Caco-2 (cell line): Measurements from ENCODE around the gene ALG14. TPM values are rescaled to one million over a fixed set of nuclear protein-coding genes. Genes with fewer than 3 reads are reported as not detected.

Experiments
- BruUV-seq: library from RNA; stranded (reverse); fragments of 400-500 nt; replicated peaks from 2 replicates; lab custom pipeline; 2021; lab: Mats Ljungman, UMichigan
- CTCF ChIA-PET: fragments of 300-600 bp; sonication (Branson Sonifier 250); formaldehyde crosslinking; loops from one replicate; lab custom pipeline; 2022; ENCODE audit warnings: antibody characterized with exemption; lab: Charles Lee
- POLR2A ChIA-PET: fragments of 300-600 bp; sonication (Branson Sonifier 250); formaldehyde crosslinking; loops from one replicate; lab custom pipeline; 2022; ENCODE audit warnings: antibody characterized with exemption; lab: Charles Lee
- DNase-seq, 2 experiments: peaks; one replicate each; pipeline versions ENCODE4 v3.0.0 to v3.0.0-alpha.2; 2020 to 2022
- H3K27me3 ChIP-seq: replicated peaks from 2 replicates; pipeline ENCODE4 v1.6.0; 2011; ENCODE audit warnings: low read length; ENCODE audit not compliant: control insufficient read depth, insufficient read depth
- H3K36me3 ChIP-seq: 2 replicates; pipeline ENCODE4 v1.5.1; 2011; ENCODE audit warnings: low read length; ENCODE audit not compliant: control insufficient read depth, insufficient read depth
- H3K4me1 ChIP-seq: fragments of 250-450 bp; sonication (Bioruptor Pico); 2 replicates; pipeline ENCODE4 v1.5.1; 2020; ENCODE audit warnings: mild to moderate bottlenecking
- H3K4me3 ChIP-seq: 2 replicates; pipeline ENCODE4 v1.5.1; 2011; ENCODE audit warnings: low read depth, mild to moderate bottlenecking, control low read depth, low read length
- H3K9me3 ChIP-seq: fragments of 250-450 bp; sonication (Bioruptor Pico); 2 replicates; pipeline ENCODE4 v1.5.1; 2020; ENCODE audit warnings: mild to moderate bottlenecking, moderate library complexity
- H3K27ac Mint-ChIP-seq: one replicate; pipeline ENCODE4 v1.8.0; 2022; ENCODE audit warnings: mixed read lengths; ENCODE audit not compliant: unreplicated experiment
- H3K27me3 Mint-ChIP-seq: one replicate; pipeline ENCODE4 v1.8.0; 2022; ENCODE audit warnings: mixed read lengths; ENCODE audit not compliant: insufficient read depth, unreplicated experiment
- H3K36me3 Mint-ChIP-seq: one replicate; pipeline ENCODE4 v1.8.0; 2022; ENCODE audit warnings: mild to moderate bottlenecking, mixed read lengths; ENCODE audit not compliant: insufficient read depth, unreplicated experiment
- H3K4me1 Mint-ChIP-seq: one replicate; pipeline ENCODE4 v1.8.0; 2022; ENCODE audit warnings: low read depth, mixed read lengths; ENCODE audit not compliant: unreplicated experiment
- H3K4me3 Mint-ChIP-seq: one replicate; pipeline ENCODE4 v1.8.0; 2022; ENCODE audit warnings: mild to moderate bottlenecking, moderate library complexity, mixed read lengths; ENCODE audit not compliant: unreplicated experiment
- H3K9me3 Mint-ChIP-seq: one replicate; pipeline ENCODE4 v1.8.0; 2022; ENCODE audit warnings: mixed read lengths; ENCODE audit not compliant: unreplicated experiment
- CTCF ChIP-seq, 2 experiments: fragments of 200-600 bp in 1 of 2; IDR thresholded peaks; 1 replicate in 1 of 2; 2 replicates in 1 of 2; pipeline versions ENCODE4 v1.5.1 to v1.8.0; 2011 to 2022; ENCODE audit warnings: antibody characterized with exemption in 1 of 2, control low read depth in 1 of 2, inconsistent platforms in 1 of 2, low read depth in 1 of 2, low read length in 1 of 2, mild to moderate bottlenecking in 1 of 2, moderate library complexity in 1 of 2; ENCODE audit not compliant: insufficient read depth in 1 of 2, severe bottlenecking in 1 of 2, unreplicated experiment in 1 of 2
- intact Hi-C: fragments of 100-400 bp; cut with micrococcal nuclease; formaldehyde crosslinking; loops from one replicate; pipeline ENCODE4 v1.10.0; 2022; ENCODE audit not compliant: unreplicated experiment
- total RNA-seq: library from RNA; stranded (reverse); gene quantifications from 2 replicates; pipeline ENCODE4 v1.2.3, GENCODE V29; 2022

The ALG14 gene
- total RNA-seq, 1 experiment from 2014 or later = 4.5 TPM

- no peaks in the 10 kb centered on the region for H3K36me3 Mint-ChIP-seq
- no peaks in the 10 kb centered on the region for H3K9me3 Mint-ChIP-seq
- H3K4me3 Mint-ChIP-seq = no peak overlapping the region
- intact Hi-C loops = no loop called here
- BruUV-seq = no TSS peak
- H3K27ac Mint-ChIP-seq = no peak overlapping the region
- H3K4me1 ChIP-seq = peaks cover 9% of the 10 kb centered on the region; the same call in 1 of the 2 replicates
- no peak overlapping the region for H3K4me3 ChIP-seq
- no peaks in the 10 kb centered on the region for H3K4me1 Mint-ChIP-seq
- no peak for TF ChIP-seq CTCF (IDR thresholded peaks at IDR 0.05; ENCODE audit: insufficient read depth in 1 of 2, low read depth in 1 of 2, low read length in 1 of 2, severe bottlenecking in 1 of 2, unreplicated experiment in 1 of 2)
- DNase-seq = no peak
- no peaks in the 10 kb centered on the region for H3K36me3 ChIP-seq
- no peaks in the 10 kb centered on the region for H3K9me3 ChIP-seq
- ChIA-PET POLR2A (no interaction called here), CTCF (no interaction called here)
- H3K27me3 Mint-ChIP-seq = no peaks in the 10 kb centered on the region
- no peaks in the 10 kb centered on the region for H3K27me3 ChIP-seq
Measured at GRCh38 chr1:94966033-94966432, 106.7 kb downstream of the ALG14 start.

- no peaks in the 10 kb centered on the region for H3K36me3 Mint-ChIP-seq
- Histone ChIP-seq H3K4me3 (no peak overlapping the region), H3K36me3 (no peaks in the 10 kb centered on the region), H3K4me1 (peaks cover 4% of the 10 kb centered on the region; the same call in 1 of the 2 replicates), H3K9me3 (no peaks in the 10 kb centered on the region), H3K27me3 (no peaks in the 10 kb centered on the region)
- no TSS peak for BruUV-seq
- TF ChIP-seq CTCF (IDR thresholded peaks at IDR 0.05; ENCODE audit: insufficient read depth in 1 of 2, low read depth in 1 of 2, low read length in 1 of 2, severe bottlenecking in 1 of 2, unreplicated experiment in 1 of 2) = no peak
- H3K27ac Mint-ChIP-seq = no peak overlapping the region
- no peak overlapping the region for H3K4me3 Mint-ChIP-seq
- intact Hi-C loops = no loop called here
- ChIA-PET POLR2A (no interaction called here), CTCF (no interaction called here)
- H3K27me3 Mint-ChIP-seq = no peaks in the 10 kb centered on the region
- no peak for DNase-seq
- no peaks in the 10 kb centered on the region for H3K9me3 Mint-ChIP-seq
- no peaks in the 10 kb centered on the region for H3K4me1 Mint-ChIP-seq
Measured at GRCh38 chr1:94963864-94964263, 108.9 kb downstream of the ALG14 start.

GRCh38 chr1:94962409-94963265, 110.1 kb downstream of the ALG14 start:
- intact Hi-C loops = no loop called here

More at GRCh38 chr1:94962409-94963265, 110.1 kb downstream of the ALG14 start:
- H3K9me3 Mint-ChIP-seq = no peaks in the 10 kb centered on the region
- ChIA-PET POLR2A (interaction anchor here (0.7 kb wide), 1 partner anchor 78 kb away, joined by 4 read pairs; no protein-coding TSS in a partner anchor), CTCF (no interaction called here)
- no peaks in the 10 kb centered on the region for H3K9me3 ChIP-seq
- H3K27me3 ChIP-seq = no peaks in the 10 kb centered on the region
- peaks cover 4% of the 10 kb centered on the region; the same call in 1 of the 2 replicates for H3K4me1 ChIP-seq
- no peak overlapping the region for H3K4me3 ChIP-seq
- no peaks in the 10 kb centered on the region for H3K4me1 Mint-ChIP-seq
- DNase-seq = peak in 1 of 2 experiments; percentile 45
- no peaks in the 10 kb centered on the region for H3K36me3 ChIP-seq
- H3K27ac Mint-ChIP-seq = no peak overlapping the region
- no TSS peak for BruUV-seq
- peak overlapping the region; percentile 22 for H3K4me3 Mint-ChIP-seq
- H3K36me3 Mint-ChIP-seq = no peaks in the 10 kb centered on the region
- no peaks in the 10 kb centered on the region for H3K27me3 Mint-ChIP-seq
- no peak for TF ChIP-seq CTCF (IDR thresholded peaks at IDR 0.05; ENCODE audit: insufficient read depth in 1 of 2, low read depth in 1 of 2, low read length in 1 of 2, severe bottlenecking in 1 of 2, unreplicated experiment in 1 of 2)
